H1 (cell line): Measurements from ENCODE around the gene FOXF2. TPM values are rescaled to one million over a fixed set of nuclear protein-coding genes. Genes with fewer than 3 reads are reported as not detected.

Experiments used
- CTCF ChIA-PET: fragments of 300-600 bp; sonication (Branson Sonifier 250); formaldehyde crosslinking; loops from one replicate; lab custom pipeline; 2021; ENCODE audit not compliant: partially characterized antibody; lab: Charles Lee
- POLR2A ChIA-PET: fragments of 300-600 bp; sonication (Branson Sonifier 250); formaldehyde crosslinking; loops from one replicate; lab custom pipeline; 2021; ENCODE audit warnings: inconsistent platforms; ENCODE audit not compliant: partially characterized antibody; lab: Charles Lee
- DNase-seq, 2 experiments: peaks; one replicate each; pipeline versions ENCODE4 v3.0.0 to v3.0.0-alpha.2; 2010 to 2022; ENCODE audit warnings: low spot score in 2 of 2, low read depth in 1 of 2, mixed read lengths in 1 of 2
- FAIRE-seq: peaks from 2 replicates; lab custom pipeline; 2011; peaks lifted over from hg19 to GRCh38; lab: Jason Lieb, UNC
- H2AFZ ChIP-seq: 2 replicates; pipeline ENCODE4 v1.8.1; 2012; ENCODE audit warnings: low read length, inconsistent platforms
- H2AK5ac ChIP-seq: 2 replicates; pipeline ENCODE4 v1.6.1; 2013; ENCODE audit warnings: low read depth, low read length
- H2BK120ac ChIP-seq: replicated peaks from 2 replicates; pipeline ENCODE3; 2013; ENCODE audit warnings: low read depth, low read length, inconsistent platforms
- H2BK12ac ChIP-seq: 2 replicates; pipeline ENCODE4 v1.6.1; 2013; ENCODE audit warnings: low read depth, low read length
- H2BK15ac ChIP-seq: 2 replicates; pipeline ENCODE4 v1.6.1; 2013; ENCODE audit warnings: low read length
- H2BK20ac ChIP-seq: 2 replicates; pipeline ENCODE4 v1.6.1; 2013; ENCODE audit warnings: low read length
- H2BK5ac ChIP-seq: 2 replicates; pipeline ENCODE4 v1.6.1; 2013; ENCODE audit warnings: low read depth, low read length
- H3K14ac ChIP-seq: 2 replicates; pipeline ENCODE4 v1.6.1; 2013; ENCODE audit warnings: inconsistent platforms; ENCODE audit not compliant: insufficient read length
- H3K18ac ChIP-seq: 2 replicates; pipeline ENCODE4 v1.6.1; 2013; ENCODE audit warnings: low read length; ENCODE audit errors: extremely low read depth
- H3K23ac ChIP-seq: 2 replicates; pipeline ENCODE4 v1.6.1; 2013; ENCODE audit warnings: inconsistent platforms; ENCODE audit not compliant: insufficient read length
- H3K23me2 ChIP-seq: 2 replicates; pipeline ENCODE4 v1.6.1; 2013; ENCODE audit warnings: low read depth, low read length
- H3K27ac ChIP-seq: 2 replicates; pipeline ENCODE4 v1.6.1; 2011; ENCODE audit warnings: low read depth, low read length, inconsistent platforms
- H3K27me3 ChIP-seq, 4 experiments: replicated peaks in 1 of 4; 1 replicate in 1 of 4; 2 replicates in 3 of 4; pipeline versions ENCODE4 v1.6.1 to v1.8.1; 2011 to 2013; ENCODE audit warnings: low read length in 3 of 4, mild to moderate bottlenecking in 3 of 4, inconsistent platforms in 2 of 4, mixed read lengths in 2 of 4, moderate library complexity in 1 of 4; ENCODE audit not compliant: control insufficient read depth in 3 of 4, insufficient read depth in 3 of 4; ENCODE audit errors: extremely low read depth in 1 of 4
- H3K36me3 ChIP-seq, 4 experiments: 2 replicates each; pipeline versions ENCODE4 v1.6.1 to v1.8.1; 2011 to 2013; ENCODE audit warnings: mild to moderate bottlenecking in 4 of 4, low read length in 3 of 4, moderate library complexity in 2 of 4, control low read depth in 1 of 4, inconsistent platforms in 1 of 4; ENCODE audit not compliant: insufficient read depth in 4 of 4, control insufficient read depth in 2 of 4
- H3K4ac ChIP-seq: replicated peaks from 2 replicates; pipeline ENCODE3; 2013; ENCODE audit warnings: low read length, low read depth, mixed read lengths, inconsistent platforms; ENCODE audit not compliant: insufficient read length
- H3K4me1 ChIP-seq, 4 experiments: replicated peaks in 1 of 4; 1 replicate in 1 of 4; 2 replicates in 3 of 4; pipeline versions ENCODE4 v1.6.1 to v1.8.1; 2011 to 2013; ENCODE audit warnings: low read length in 3 of 4, inconsistent platforms in 2 of 4, mixed read lengths in 1 of 4; ENCODE audit not compliant: insufficient read depth in 4 of 4, control insufficient read depth in 3 of 4
- H3K4me2 ChIP-seq, 2 experiments: 2 replicates each; pipeline versions ENCODE4 v1.6.1 to v1.8.1; 2011 to 2013; ENCODE audit warnings: low read depth in 2 of 2, low read length in 2 of 2, control low read depth in 1 of 2, inconsistent platforms in 1 of 2, mild to moderate bottlenecking in 1 of 2; ENCODE audit not compliant: insufficient read depth in 1 of 2
- H3K4me3 ChIP-seq, 4 experiments: fragments of 200-600, 300-600 bp in 1 of 4; sonication (generic), shearing (Covaris generic), sonication (Bioruptor Twin) in 1 of 4; 2 replicates each; pipeline versions ENCODE4 v1.5.1 to v1.8.1; 2011 to 2016; ENCODE audit warnings: low read length in 4 of 4, low read depth in 3 of 4, control low read depth in 2 of 4, inconsistent platforms in 2 of 4, mild to moderate bottlenecking in 2 of 4, mixed read lengths in 1 of 4, moderate library complexity in 1 of 4; ENCODE audit not compliant: insufficient read depth in 2 of 4; ENCODE audit errors: extremely low read depth in 1 of 4
- H3K56ac ChIP-seq: replicated peaks from 2 replicates; pipeline ENCODE3; 2013; ENCODE audit warnings: low read depth, mild to moderate bottlenecking, mixed read lengths, low read length, inconsistent platforms; ENCODE audit not compliant: insufficient read length
- H3K79me1 ChIP-seq: 2 replicates; pipeline ENCODE4 v1.6.1; 2013; ENCODE audit warnings: low read depth, low read length, control low read depth
- H3K79me2 ChIP-seq, 2 experiments: 2 replicates each; pipeline versions ENCODE4 v1.6.1 to v1.8.1; 2012 to 2013; ENCODE audit warnings: low read length in 2 of 2, mild to moderate bottlenecking in 2 of 2, inconsistent platforms in 1 of 2; ENCODE audit not compliant: insufficient read depth in 2 of 2, control insufficient read depth in 1 of 2
- H3K9ac ChIP-seq, 4 experiments: replicated peaks in 1 of 4; 1 replicate in 1 of 4; 2 replicates in 3 of 4; pipeline versions ENCODE4 v1.6.1 to v1.8.1; 2011 to 2013; ENCODE audit warnings: low read depth in 3 of 4, low read length in 3 of 4, control low read depth in 2 of 4, mild to moderate bottlenecking in 2 of 4, moderate library complexity in 2 of 4, inconsistent platforms in 1 of 4; ENCODE audit errors: extremely low read depth in 1 of 4
- H3K9me3 ChIP-seq, 2 experiments: 2 replicates each; pipeline versions ENCODE4 v1.6.1 to v1.8.1; 2012 to 2013; ENCODE audit warnings: mild to moderate bottlenecking in 2 of 2, moderate library complexity in 2 of 2, control low read depth in 1 of 2, inconsistent platforms in 1 of 2, low read depth in 1 of 2, low read length in 1 of 2, mixed read lengths in 1 of 2; ENCODE audit not compliant: insufficient read depth in 2 of 2
- H4K20me1 ChIP-seq, 2 experiments: replicated peaks in 1 of 2; 2 replicates each; pipeline versions ENCODE3 to v1.8.1; 2011 to 2013; ENCODE audit warnings: inconsistent platforms in 2 of 2, low read length in 2 of 2, mild to moderate bottlenecking in 1 of 2; ENCODE audit not compliant: insufficient read depth in 2 of 2, control insufficient read depth in 1 of 2
- H4K5ac ChIP-seq: 2 replicates; pipeline ENCODE4 v1.6.1; 2013; ENCODE audit warnings: low read length, low read depth, mixed read lengths, inconsistent platforms; ENCODE audit not compliant: insufficient read length
- H4K8ac ChIP-seq: 2 replicates; pipeline ENCODE4 v1.8.0; 2013; ENCODE audit warnings: mild to moderate bottlenecking, moderate library complexity, low read length, inconsistent platforms; ENCODE audit not compliant: insufficient read depth; ENCODE audit errors: extremely low read depth
- H4K91ac ChIP-seq: replicated peaks from 2 replicates; pipeline ENCODE3; 2013; ENCODE audit warnings: low read length, mixed read lengths, inconsistent platforms; ENCODE audit not compliant: insufficient read length
- ATF2 ChIP-seq: IDR thresholded peaks from 2 replicates; pipeline ENCODE4 v1.6.1; 2012; ENCODE audit warnings: low read length, inconsistent platforms
- CBX8 ChIP-seq: fragments of 300-800, 300-1000 bp; sonication (generic); IDR thresholded peaks from 2 replicates; pipeline ENCODE4 v1.7.1; 2016; ENCODE audit warnings: low read depth, low read length, borderline replicate concordance
- CHD2 ChIP-seq: IDR thresholded peaks from 2 replicates; pipeline ENCODE4 v1.6.1; 2012; ENCODE audit warnings: low read length, improper control_type of control experiment
- GABPA ChIP-seq: IDR thresholded peaks from 2 replicates; pipeline ENCODE4 v1.6.1; 2011; ENCODE audit warnings: mild to moderate bottlenecking, low read length, moderate library complexity, borderline replicate concordance; ENCODE audit not compliant: insufficient read depth
- POU5F1 ChIP-seq: IDR thresholded peaks from 2 replicates; pipeline ENCODE4 v1.6.1; 2011; ENCODE audit warnings: low read depth, mild to moderate bottlenecking, low read length, moderate library complexity
- SIN3A ChIP-seq, 2 experiments: IDR thresholded peaks in 1 of 2; conservative IDR thresholded peaks in 1 of 2; 2 replicates each; pipeline ENCODE4 v1.6.1; 2011 to 2012; ENCODE audit warnings: low read length in 2 of 2, improper control_type of control experiment in 1 of 2, low read depth in 1 of 2, mild to moderate bottlenecking in 1 of 2
- USF2 ChIP-seq: IDR thresholded peaks from 2 replicates; pipeline ENCODE4 v1.6.1; 2011; ENCODE audit warnings: low read length, improper control_type of control experiment
- WGBS, 2 experiments: shearing (Covaris generic) in 1 of 2; methylation state at CpG; one replicate each; pipeline versions ENCODE4 v1.1.6 to v1.1.7; 2013 to 2015; ENCODE audit warnings: low lambda C conversion rate in 2 of 2, mixed read lengths in 2 of 2, inconsistent platforms in 1 of 2, low coverage in 1 of 2, missing lambda C conversion rate in 1 of 2; ENCODE audit not compliant: insufficient replicate concordance in 2 of 2, insufficient coverage in 1 of 2, insufficient read length in 1 of 2; ENCODE audit errors: extremely low coverage in 1 of 2, missing lambda C conversion rate in 1 of 2; 5-methylcytosine and 5-hydroxymethylcytosine counted together
- polyA plus RNA-seq, 7 experiments: library from polyadenylated mRNA; depleted of rRNA in 3 of 7; stranded (reverse) in 5 of 7; unstranded in 2 of 7; fragments of >200 nt in 5 of 7; fragments of 200-250 nt in 2 of 7; gene quantifications; 1 replicate in 5 of 7; 2 replicates in 1 of 7; 4 replicates in 1 of 7; pipeline versions ENCODE4 v1.2.1 to v1.2.3, GENCODE V29; 2011 to 2013; ENCODE audit warnings: missing spikeins in 2 of 7, mixed read lengths in 2 of 7
- total RNA-seq: library from RNA; stranded (reverse); fragmentation: NEBNext Ultra II Directional; extraction: Animal tissue kit (Norgen Biotek cat#: 25700); gene quantifications from 2 replicates; pipeline ENCODE4 v1.2.1, GENCODE V29; 2021

The FOXF2 gene
- total and polyA plus RNA-seq, 2 of the 8 experiments (the other 6 are each of a cell fraction or from before 2014, with no cell fraction given), result 0.05 TPM; not detected in 1

- peak overlapping the region; percentile 41 to 76 for H3K4me2 ChIP-seq
- no peaks in the 10 kb centered on the region for H3K79me1 ChIP-seq
- H4K20me1 ChIP-seq, result peaks cover 16 to 36% of the 10 kb centered on the region in 2 experiments
- H3K9ac ChIP-seq, result no peak overlapping the region
- H3K23ac ChIP-seq, result no peak overlapping the region
- DNase-seq (peak in 1 of 2 experiments; percentile 72), FAIRE-seq (no peak)
- peaks cover 0 to 33% (median 11%) of the 10 kb centered on the region in 4 experiments; a peak in 6 of 7 replicates for H3K4me1 ChIP-seq
- no peak overlapping the region for H2BK120ac ChIP-seq
- H2AK5ac ChIP-seq, result no peak overlapping the region
- H3K18ac ChIP-seq, result peak overlapping the region; percentile 71
- H3K36me3 ChIP-seq, result peaks cover 0 to 13% (median 0%) of the 10 kb centered on the region in 4 experiments; a peak in 1 of 8 replicates
- H3K79me2 ChIP-seq, result no peaks in the 10 kb centered on the region
- WGBS, 2 experiments, result 4% methylated on average over 60 of the region's 106 CpGs; no CpG with 5 or more reads in 1 of the 2 experiments
- H3K27ac ChIP-seq, result no peak overlapping the region
- H3K56ac ChIP-seq, result no peak overlapping the region
- H2BK5ac ChIP-seq, result no peak overlapping the region
- H3K9me3 ChIP-seq, result no peaks in the 10 kb centered on the region
- H3K4ac ChIP-seq, result no peak overlapping the region
- no peak overlapping the region for H2BK15ac ChIP-seq
- peaks cover 92 to 100% (median 99%) of the 10 kb centered on the region in 4 experiments for H3K27me3 ChIP-seq
- no peak overlapping the region for H2BK20ac ChIP-seq
- H4K5ac ChIP-seq, result no peak overlapping the region
- H4K91ac ChIP-seq, result no peak overlapping the region
- peaks cover 2% of the 10 kb centered on the region; the same call in 1 of the 2 replicates for H3K23me2 ChIP-seq
- CTCF ChIA-PET, result interaction anchor here (0.7 to 1.9 kb wide), 6 partner anchors 9 to 79 kb away, joined by 3 to 12 read pairs (median 4); no protein-coding TSS in a partner anchor
- H3K4me3 ChIP-seq, result peak overlapping the region in 3 of 4 experiments; percentile 26 to 52 (median 28); a peak in 5 of 8 replicates
- peak overlapping the region; percentile 68; the same call in 1 of the 2 replicates for H2BK12ac ChIP-seq
- no peak overlapping the region for H3K14ac ChIP-seq
- no peak overlapping the region for H2AFZ ChIP-seq
- POLR2A ChIA-PET, result interaction anchor here (0.6 to 3.3 kb wide), 3 partner anchors 8 to 12 kb away, joined by 3 to 11 read pairs (median 7); no protein-coding TSS in a partner anchor
- H4K8ac ChIP-seq, result peak overlapping the region; percentile 29
- no peak for TF ChIP-seq SIN3A (conservative IDR thresholded peaks at IDR 0.05 in 1 of 2, IDR thresholded peaks at IDR 0.05 in 1 of 2; ENCODE audit: low read depth in 1 of 2, low read length in 2 of 2)
- no peak for TF ChIP-seq USF2
- no peak for TF ChIP-seq POU5F1
- no peak for TF ChIP-seq CHD2
- peak; percentile 49; the same call in 1 of the 2 replicates for TF ChIP-seq CBX8
- no peak for TF ChIP-seq ATF2
- no peak for TF ChIP-seq GABPA
Observed at GRCh38 chr6:1390133-1390945, 963 bp downstream of the FOXF2 start.
